Stimulated activated CD8-positive, alpha-beta memory T cell treated with anti-CD3 and anti-CD28 coated beads, Interleukin-7, amount 100 ng/mL, for 4 hours (primary cell): ENCODE measurements around the gene SPDYE1.
A peak's percentile ranks its signal among the peaks of the same experiment; 100 is the strongest.
"Not testable (repeated sequence)": the region's sequence is repeated elsewhere in the genome, so short reads cannot be mapped to it uniquely, and the experiment has no call there.

ENCODE experiments used
- DNase-seq, 2 donors: peaks; one replicate each; pipeline ENCODE4 v3.0.0-alpha.2; 2020; ENCODE audit warnings: low read depth in 2 of 2

Gene SPDYE1

DNA sequence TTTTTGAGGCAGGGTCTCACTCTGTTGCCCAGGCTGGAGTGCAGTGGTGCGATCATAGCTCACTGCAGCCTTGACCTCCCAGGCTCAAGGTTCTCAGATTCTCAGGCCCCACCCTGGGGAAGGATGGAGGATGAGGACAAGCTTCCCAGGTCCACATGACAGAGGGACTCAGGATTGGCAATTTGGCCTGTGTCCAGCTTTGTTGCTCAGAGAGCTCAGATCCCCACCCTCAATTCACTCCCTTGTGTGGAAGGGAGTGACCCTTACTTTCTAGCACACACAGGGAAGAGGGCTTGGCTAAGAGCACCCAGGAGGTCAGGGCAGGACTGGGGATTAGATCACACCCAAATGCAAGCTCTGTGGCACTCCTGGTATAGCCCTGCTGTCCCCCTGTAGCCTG, 6.9 kb upstream of the SPDYE1 start:
- not testable (repeated sequence) for DNase-seq

- DNase-seq, result not testable (repeated sequence)
Measured at GRCh38 chr7:43992896-43993295, 4.8 kb upstream of the SPDYE1 start.

DNA sequence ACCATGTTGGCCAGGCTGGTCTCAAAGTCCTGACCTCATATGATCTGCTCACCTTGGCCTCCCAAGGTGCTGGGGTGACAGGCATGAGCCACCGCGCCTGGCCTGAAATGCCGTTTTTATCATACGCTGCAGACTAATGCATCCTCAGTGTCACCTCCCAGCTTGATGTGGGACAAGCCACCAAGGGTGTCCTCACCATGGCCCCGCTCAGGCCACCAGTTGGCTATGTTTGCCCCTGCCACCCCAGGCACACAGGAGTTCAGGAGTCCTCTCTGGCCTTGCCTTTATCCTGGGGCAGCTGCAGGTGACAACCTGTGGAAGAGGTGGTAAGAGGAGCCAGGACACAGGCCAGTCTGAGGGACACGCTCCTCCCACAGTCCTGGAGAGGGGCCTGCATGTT, 3.0 kb upstream of the SPDYE1 start:
- DNase-seq, result not testable (repeated sequence)

DNA sequence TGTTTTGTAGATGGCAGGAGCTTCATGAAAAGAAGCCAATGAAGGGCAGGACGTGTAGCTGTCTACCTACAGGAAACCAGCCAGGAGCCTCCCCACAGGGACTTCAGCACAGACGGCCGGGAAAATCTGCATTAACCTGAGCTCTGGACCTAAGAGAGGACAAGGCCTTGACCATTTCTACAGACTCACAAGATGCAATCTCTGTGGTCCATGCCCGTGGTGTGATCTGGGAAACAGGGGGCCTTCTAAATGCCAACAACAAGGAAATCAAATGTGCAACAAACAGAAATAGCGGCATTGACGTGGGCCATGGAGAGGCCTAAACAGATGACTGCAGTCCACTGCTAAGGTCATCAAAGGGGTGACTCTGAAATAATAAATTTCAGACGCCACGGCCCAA, 14.4 kb downstream of the SPDYE1 start:
- DNase-seq, result not testable (repeated sequence)

GRCh38 chr7:44015090-44015489, 17.4 kb downstream of the SPDYE1 start:
- DNase-seq, result not testable (repeated sequence)

- peak; percentile 99 for DNase-seq
Measured at GRCh38 chr7:44018857-44019807, 21.4 kb downstream of the SPDYE1 start.

DNA sequence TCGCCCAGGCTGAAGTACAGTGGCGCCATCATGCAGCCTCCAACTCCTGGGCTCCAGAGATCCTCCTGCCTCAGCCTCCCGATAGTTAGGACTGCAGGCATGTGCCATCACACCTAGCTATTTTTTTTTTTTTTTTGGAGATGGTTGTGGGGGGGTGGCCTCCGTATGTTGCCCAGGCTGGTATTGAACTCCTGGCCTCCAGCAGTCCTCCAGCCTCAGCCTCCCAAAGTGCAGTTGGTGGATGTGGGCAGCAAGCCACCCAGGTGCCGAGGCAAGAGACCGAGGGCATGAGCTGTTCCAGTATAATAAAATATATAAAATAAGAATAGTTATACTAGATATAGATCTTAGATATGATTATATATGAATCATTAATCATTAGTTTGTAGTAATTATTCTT, 22.1 kb downstream of the SPDYE1 start:
- not testable (repeated sequence) for DNase-seq

- DNase-seq, result not testable (repeated sequence)
Measured at GRCh38 chr7:44022069-44022468, 24.4 kb downstream of the SPDYE1 start.

- not testable (repeated sequence) for DNase-seq
Measured at GRCh38 chr7:44022796-44023467, 25.2 kb downstream of the SPDYE1 start.

GRCh38 chr7:44029433-44029832, 31.7 kb downstream of the SPDYE1 start:
- not testable (repeated sequence) for DNase-seq

GRCh38 chr7:44030029-44030428, 32.3 kb downstream of the SPDYE1 start:
- not testable (repeated sequence) for DNase-seq

DNA sequence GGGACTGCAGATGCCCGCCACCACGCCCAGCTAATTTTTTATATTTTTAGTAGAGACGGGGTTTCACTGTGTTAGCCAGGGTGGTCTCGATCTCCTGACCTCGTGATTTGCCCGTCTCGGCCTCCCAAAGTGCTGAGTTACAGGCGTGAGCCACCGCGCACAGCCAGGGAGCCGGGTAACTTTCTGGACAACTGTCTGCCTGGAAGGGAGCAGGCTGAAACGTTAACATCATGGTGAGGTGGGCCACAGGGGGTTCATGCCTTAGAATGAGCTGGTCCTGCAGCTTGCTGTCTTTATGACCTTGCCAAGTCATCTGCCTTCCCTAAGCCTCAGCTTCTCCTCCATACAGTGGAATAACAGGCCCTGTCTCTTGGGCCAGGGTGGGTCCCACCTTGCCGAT, 33.6 kb downstream of the SPDYE1 start:
- DNase-seq, result not testable (repeated sequence)

DNA sequence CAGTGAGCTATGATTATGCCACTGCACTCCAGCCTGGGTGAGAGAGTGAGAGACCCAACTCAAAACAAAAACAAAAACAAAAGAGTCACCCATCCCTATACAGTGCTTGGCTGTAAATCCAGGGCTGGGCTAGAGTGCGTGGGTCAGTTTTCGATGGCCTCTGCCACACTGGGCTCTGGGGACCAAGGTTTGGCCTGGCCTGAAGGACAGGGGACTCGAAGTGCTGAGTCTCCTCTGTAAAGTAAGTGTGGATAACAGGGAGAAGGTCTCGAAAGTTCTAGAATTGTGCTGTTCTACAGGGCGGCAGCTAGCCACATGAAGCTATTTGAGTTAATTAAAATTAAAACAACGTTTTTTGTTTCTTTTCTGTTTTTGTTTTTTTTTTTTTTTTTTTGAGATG, 34.3 kb downstream of the SPDYE1 start:
- not testable (repeated sequence) for DNase-seq

DNA sequence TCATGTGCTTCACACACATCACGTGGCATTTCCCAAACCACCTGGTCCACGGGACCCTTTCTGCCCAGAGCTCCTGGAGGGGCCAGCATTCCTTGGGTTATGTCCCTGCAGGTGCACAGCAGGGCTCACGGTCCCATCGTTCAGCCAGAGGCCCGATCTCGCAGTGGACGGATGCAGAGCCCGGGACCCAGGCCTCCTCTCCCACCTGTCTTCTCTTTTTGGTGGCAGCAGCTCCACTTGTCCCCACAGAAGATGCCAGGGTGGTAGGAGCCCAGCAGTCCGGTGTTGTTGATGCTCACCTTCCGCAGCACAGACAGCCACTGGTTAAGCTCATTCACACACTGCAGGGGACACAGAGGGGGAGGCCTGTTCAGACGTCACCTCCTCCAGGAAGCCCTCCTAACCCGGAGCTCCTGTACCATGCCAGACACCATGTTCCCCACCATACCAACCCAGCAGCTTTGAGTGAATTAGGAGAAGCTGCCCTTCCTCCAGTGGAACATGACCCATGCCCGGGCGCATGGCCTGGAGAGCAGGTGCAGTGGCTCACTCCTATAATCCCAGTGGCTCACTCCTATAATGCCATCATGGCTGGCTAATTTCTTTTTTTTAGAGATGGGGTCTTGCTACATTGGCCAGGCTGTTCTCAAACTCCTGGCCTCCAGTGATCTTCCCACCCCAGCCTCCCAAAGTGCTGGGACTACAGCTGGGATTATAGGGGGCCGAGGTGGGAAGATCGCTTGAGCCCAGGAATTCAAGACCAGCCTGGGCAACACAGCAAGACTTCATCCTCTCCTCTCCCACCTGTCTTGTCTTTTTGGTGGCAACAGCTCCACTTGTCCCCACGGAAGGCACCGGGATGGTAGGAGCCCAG, 36.5 kb downstream of the SPDYE1 start:
- not testable (repeated sequence) for DNase-seq

DNA sequence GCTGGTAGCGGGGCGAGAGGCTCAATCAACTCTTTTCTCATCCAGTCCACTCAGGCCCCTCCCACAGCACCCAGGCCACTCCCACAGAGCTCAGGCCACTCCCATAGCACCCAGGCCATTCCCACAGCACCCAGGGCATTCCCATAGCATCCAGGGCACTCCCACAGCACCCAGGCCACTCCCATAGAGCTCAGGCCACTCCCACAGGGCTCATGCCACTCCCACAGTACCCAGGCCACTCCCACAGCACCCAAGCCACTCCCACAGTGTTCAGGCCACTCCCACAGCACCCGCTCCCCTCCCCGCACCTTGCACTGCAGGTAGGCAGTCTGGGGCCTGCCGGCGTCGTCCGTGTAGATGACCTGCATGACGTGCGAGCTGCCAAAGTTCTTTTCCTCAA, 38.7 kb downstream of the SPDYE1 start:
- not testable (repeated sequence) for DNase-seq

- DNase-seq, result not testable (repeated sequence)
Measured at GRCh38 chr7:44037951-44038350, 40.3 kb downstream of the SPDYE1 start.

DNA sequence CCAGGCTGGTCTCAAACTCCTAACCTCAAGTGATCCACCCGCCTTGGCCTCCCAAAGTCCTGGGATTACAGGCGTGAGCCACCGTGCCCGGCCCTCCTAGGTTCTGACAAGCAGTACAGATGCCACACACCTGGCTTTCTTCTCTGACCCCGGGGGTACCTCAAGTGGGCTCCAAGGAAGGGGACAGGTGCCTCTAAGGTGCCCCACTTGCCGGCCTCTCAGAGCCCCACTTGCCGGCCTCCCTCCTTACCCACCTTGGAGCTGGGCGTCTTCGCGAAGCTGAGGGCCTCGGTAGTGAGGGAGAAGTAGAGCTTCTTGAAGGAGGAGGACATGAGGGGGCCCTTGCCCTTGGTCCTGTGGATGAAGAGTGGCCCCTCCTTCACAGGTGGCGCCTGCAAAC, 40.9 kb downstream of the SPDYE1 start:
- DNase-seq, result not testable (repeated sequence)

DNA sequence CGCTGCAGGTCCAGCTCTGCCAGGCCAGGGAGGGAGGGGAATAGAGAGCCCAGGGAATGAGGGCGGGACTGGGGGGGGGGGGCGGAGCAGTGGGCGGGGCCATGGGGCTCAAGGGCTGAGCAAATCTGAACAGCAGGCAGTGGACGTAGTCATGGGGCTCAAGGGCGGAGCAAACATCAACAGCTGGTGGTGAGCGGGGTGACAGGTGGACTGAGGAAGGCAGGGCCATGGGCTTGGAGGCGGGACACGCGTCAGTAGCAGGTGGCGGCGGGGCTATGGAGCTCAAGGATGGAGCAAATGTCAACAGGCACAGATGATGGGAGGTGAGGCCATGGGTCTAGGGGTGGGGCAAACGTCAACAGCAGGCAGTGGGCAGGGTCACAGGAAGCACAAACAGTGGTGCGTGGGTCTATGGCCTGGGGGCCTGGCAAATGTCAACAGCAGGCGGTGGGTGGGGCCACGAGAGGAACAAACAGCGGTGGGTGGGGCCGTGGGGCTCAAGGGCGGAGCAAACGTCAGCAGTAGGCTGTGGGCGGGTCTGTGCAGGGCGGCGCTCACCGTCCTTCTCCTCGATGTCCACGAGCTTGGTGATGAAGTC, 41.4 kb downstream of the SPDYE1 start:
- peak; percentile 63 to 80 for DNase-seq

DNA sequence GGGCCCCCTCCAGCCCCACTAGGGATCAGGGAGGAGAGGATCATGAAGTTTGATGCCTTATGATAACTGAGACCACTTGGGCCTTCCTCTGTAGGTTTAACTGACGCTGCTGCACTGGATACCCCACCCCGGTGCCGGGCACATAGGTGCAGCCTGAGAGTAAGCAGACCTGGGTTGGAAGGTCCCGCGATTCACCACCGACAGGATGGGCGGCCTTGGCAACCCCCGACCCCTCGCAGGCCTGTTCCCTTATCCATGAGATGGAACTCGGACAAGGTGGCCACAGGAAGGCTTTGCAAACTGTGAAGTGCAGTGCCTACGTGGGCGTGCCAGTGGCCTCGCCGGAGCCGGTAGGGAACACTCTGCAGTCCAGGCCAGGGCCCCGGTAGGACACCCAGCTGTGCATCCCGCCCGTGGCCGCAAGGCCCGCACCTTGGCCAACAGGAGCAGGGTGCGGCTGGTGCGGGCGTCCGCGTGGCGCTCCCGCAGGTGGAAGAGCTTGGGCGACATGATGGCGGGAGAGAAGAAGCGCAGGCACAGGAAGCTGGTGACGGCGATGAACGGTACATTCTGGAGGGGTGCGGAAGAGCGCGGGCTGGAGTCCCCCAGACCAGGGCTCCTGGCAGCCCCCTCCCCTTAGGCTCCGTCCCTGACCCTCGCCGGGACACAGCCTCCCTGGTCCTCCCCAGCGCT, 42.2 kb downstream of the SPDYE1 start:
- DNase-seq, result not testable (repeated sequence)

- peak in 1 of 2 donors; percentile 67 for DNase-seq
Measured at GRCh38 chr7:44040493-44040891, 42.8 kb downstream of the SPDYE1 start.

GRCh38 chr7:44042221-44042620, 44.5 kb downstream of the SPDYE1 start:
- no peak for DNase-seq
